ENCODE results near the gene RAB13. TPM values are rescaled to one million over a fixed set of nuclear protein-coding genes. Genes with fewer than 3 reads are reported as not detected.

Gene RAB13
- total RNA-seq, result 52.4 and 103 TPM in 2 replicates

DNA sequence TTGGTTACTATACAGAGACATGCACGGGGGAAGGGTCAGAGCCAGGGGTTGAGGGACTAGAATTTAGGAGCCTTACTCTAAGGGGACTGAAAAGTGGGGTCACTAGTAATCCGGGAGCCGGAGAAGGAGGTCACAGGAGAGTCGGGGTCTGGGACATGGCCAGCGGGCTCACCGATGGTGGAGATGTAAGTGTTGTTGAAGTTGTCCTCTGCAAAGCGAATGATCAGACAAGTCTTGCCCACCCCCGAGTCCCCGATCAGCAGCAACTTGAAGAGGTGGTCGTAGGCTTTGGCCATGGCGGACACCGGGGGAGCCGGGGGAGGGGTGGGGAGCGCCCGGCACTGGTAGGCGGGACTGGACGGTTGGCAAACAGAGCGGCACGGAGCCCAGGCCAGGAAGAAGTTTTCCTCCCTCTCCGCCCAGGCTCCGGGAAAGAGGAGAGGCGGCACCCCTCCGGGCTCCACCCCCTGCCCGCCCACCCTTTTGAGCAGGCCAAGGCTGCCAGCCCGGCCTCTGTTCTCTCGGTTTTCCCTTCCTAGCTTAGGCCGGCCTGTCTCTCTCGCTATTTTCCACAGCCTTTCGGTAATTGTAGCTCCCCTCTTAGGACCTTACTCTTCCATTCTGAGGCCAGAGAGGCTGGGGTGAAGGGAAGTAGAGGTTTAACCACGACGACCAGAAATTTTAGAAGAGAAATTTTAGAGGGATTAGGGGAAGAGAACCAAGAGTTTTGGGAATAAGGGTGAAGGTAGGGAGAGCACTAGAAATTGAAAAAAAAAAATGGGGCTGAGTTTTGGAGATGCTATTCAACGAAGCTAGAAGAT is at the start of gene RAB13:
Gene RAB13 (minus strand): TSS at position 399 of the 821 bp plus-strand sequence. CDS start 103 bp downstream, at position 296.

DNA sequence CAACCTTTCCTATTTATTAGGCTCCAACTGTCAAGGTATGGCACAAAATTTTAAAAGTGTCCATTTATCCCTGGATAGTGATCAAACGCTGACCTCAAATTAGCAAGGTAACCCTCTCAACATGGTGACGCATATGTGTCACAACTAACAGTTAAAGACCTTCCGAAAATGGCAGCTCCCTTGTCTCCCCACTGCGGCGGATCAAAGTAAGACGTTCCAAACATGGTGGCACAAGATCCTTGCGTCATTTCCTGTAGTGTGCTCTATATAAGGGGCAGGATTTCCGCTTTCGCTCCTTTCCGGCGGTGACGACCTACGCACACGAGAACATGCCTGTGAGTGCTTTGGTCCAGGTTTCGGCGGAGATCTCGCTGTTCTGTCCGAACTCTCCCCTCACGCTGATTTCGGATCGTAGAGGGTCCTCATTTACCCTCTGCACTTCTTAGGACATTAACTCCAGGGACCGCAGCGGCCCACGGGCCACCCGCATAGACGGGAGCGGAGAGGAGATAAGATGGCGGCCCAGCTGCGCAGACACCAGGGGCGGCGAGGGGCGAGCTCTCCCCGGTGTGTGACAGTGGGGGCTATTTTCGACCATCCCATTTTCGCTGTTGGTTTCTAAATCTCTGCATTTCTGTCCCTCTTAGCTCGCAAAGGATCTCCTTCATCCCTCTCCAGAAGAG is 4.5 kb upstream of the RAB13 start, which contains the start of gene RPS27:
Gene RPS27 (plus strand): TSS at position 295 of the 683 bp plus-strand sequence. CDS start 35 bp downstream, at position 330.

GRCh38 chr1:153977250-153978240 is 8.6 kb downstream of the RAB13 start, which contains the start of gene JTB:
JTB (minus strand) TSS chr1:153977674; CDS start chr1:153977252, 422 bp downstream.

GRCh38 chr1:153967107-153967999 is 18.8 kb downstream of the RAB13 start, which contains the start of gene CREB3L4:
CREB3L4 (plus strand) TSS chr1:153967902; CDS start chr1:153968526, 624 bp downstream.

DNA sequence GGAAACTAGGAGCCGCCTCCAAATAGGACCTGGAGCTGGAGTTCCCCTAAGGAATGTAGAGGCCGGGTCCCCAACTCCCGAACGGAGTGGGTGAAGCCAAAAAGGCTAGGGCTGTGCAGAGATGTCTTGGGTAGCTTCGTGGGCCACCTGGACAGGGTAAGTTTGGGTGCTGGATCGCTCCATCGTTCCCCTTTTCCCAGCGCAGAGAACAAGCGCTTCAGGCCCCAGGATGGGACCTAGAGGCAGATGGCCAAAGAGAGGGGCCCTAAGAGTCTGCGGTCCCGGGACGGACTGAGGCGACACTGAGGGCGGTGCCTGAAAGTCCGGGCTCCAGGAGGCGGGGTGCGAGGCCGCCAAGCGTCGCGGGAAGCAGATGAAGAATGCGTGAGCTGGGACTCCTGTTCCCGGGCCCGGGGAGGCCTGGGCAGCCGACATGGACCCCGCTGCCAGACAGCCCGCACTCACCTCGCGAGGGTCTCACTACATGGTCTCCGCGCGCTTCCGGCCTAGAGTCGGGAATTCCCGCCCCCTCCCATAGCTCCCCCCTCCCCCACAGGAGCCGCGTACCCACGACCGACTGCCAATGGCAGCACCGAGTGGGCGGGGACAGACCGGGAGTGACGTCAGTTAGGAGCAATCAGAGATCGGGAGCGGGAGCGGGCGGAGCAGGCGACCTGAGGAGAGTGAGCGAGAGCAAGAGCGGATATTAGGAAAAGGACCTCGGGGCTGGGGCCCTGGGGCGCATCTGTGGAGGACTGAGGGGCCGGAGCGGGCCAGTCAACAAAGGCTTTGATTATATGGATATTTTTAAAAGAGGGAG is 22.9 kb downstream of the RAB13 start, which contains the start of gene SLC39A1:
Gene SLC39A1 (minus strand): TSS at position 508 of the 820 bp plus-strand sequence. CDS start 822 bp downstream, outside the sequence.

DNA sequence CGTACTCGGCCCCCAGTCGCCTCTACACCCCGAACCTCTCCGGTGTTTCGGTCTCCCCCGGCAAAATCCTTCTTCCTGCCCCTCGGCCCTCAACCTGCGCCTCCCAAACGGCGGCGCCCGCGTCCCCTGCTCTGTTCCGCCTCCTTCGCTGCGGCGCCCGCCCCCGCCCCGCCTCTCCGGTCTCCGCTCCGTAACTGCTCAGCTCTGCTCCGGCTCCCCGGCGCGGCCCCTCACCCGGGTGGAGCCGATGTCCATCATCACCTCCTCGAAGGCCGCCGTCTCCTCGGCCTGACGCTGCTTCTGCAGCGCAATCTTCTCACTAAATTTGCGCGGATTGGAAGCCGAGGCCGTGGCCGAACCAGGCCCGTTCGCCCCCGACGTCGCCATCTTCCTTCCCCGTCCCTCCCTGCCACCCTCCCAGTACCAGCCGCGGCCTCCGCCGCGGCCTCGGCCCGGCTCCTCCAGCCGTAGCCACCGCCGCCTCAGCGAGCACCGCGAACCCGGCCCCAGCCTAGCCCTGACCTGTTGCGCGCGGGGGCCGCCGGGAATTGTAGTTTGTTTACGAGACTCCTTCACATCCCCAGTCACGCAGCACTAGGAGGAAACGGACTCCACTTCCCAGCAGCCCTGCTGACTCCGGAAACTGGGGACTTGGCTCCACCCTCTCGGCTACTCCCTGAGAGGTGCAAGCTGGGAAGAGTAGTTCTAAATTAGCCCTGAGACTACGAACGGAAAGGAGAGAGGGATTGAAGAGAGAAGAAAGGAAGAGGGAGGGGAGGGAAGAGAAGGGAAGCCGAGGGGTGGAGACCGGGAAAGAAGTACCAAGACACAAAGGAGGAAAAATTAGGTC is 27.8 kb downstream of the RAB13 start, which contains the start of gene CRTC2:
Gene CRTC2 (minus strand): TSS at position 502 of the 850 bp plus-strand sequence. CDS start 115 bp downstream, at position 387.

GRCh38 chr1:153946622-153947241 is 39.4 kb downstream of the RAB13 start, which contains the start of gene DENND4B:
DENND4B (minus strand) TSS chr1:153946718; CDS start chr1:153944374, 2,344 bp downstream.

Other genes starting within 250 kb of the RAB13 start
- gene SLC27A3, start 210.9 kb downstream of the RAB13 start, total RNA-seq, result 5.0 and 8.4 TPM in 2 replicates
- 6.3 and 22.8 TPM in 2 replicates for gene GATAD2B, start 63.4 kb downstream of the RAB13 start, total RNA-seq
- gene DENND4B, start 39.6 kb downstream of the RAB13 start, total RNA-seq, result 18.7 and 28.3 TPM in 2 replicates
- gene CRTC2, start 27.7 kb downstream of the RAB13 start, total RNA-seq, result 8.5 and 19.4 TPM in 2 replicates
- 115 and 153 TPM in 2 replicates for gene SLC39A1, start 22.8 kb downstream of the RAB13 start, total RNA-seq
- 10.2 and 29.1 TPM in 2 replicates for gene CREB3L4, start 18.4 kb downstream of the RAB13 start, total RNA-seq
- gene JTB, start 8.7 kb downstream of the RAB13 start, total RNA-seq, result 249 and 263 TPM in 2 replicates
- gene RPS27, start 4.4 kb upstream of the RAB13 start, total RNA-seq, result 2,589 and 3,794 TPM in 2 replicates
- gene NUP210L, start 168.7 kb upstream of the RAB13 start, total RNA-seq, result not detected in 2 replicates
- gene TPM3, start 205.8 kb upstream of the RAB13 start, total RNA-seq, result 240 and 554 TPM in 2 replicates
- gene CFAP141, start 220.0 kb upstream of the RAB13 start, total RNA-seq, result not detected in 2 replicates
- gene UBAP2L, start 234.6 kb upstream of the RAB13 start, total RNA-seq, result 58.4 and 63.2 TPM in 2 replicates